Kidney (tissue), 14 donors: Measurements from ENCODE around the gene SLC35E2B. TPM values are rescaled to one million over a fixed set of nuclear protein-coding genes. Genes with fewer than 3 reads are reported as not detected.

Source experiments
- DNase-seq, 5 donors: peaks; one replicate each; pipeline ENCODE4 v3.0.0-alpha.2; 2013 to 2020
- FAIRE-seq: peaks from 2 replicates; lab custom pipeline; 2012; peaks lifted over from hg19 to GRCh38; lab: Jason Lieb, UNC
- H3K27ac ChIP-seq, 2 donors: one replicate each; pipeline ENCODE4 v1.7.0; 2013; ENCODE audit warnings: low read depth in 2 of 2, low read length in 2 of 2, inconsistent platforms in 1 of 2
- H3K27me3 ChIP-seq: one replicate; pipeline ENCODE4 v1.7.1; 2013; ENCODE audit warnings: low read length, inconsistent platforms; ENCODE audit not compliant: control insufficient read depth, insufficient read depth
- H3K36me3 ChIP-seq, 3 donors: one replicate each; pipeline versions ENCODE4 v1.7.0 to v1.7.1; 2013; ENCODE audit warnings: low read length in 3 of 3, control low read depth in 1 of 3, inconsistent platforms in 1 of 3; ENCODE audit not compliant: insufficient read depth in 3 of 3, control insufficient read depth in 2 of 3
- H3K4me1 ChIP-seq, 3 donors: one replicate each; pipeline versions ENCODE4 v1.7.0 to v1.7.1; 2013; ENCODE audit warnings: low read length in 3 of 3, inconsistent platforms in 1 of 3, low read depth in 1 of 3; ENCODE audit not compliant: control insufficient read depth in 2 of 3, insufficient read depth in 2 of 3
- H3K4me3 ChIP-seq, 3 donors: one replicate each; pipeline versions ENCODE4 v1.7.0 to v1.8.1; 2013; ENCODE audit warnings: low read length in 3 of 3, control low read depth in 1 of 3, inconsistent platforms in 1 of 3
- H3K9ac ChIP-seq, 3 donors: one replicate each; pipeline versions ENCODE4 v1.7.0 to v1.7.1; 2013; ENCODE audit warnings: low read length in 3 of 3, control low read depth in 1 of 3, inconsistent platforms in 1 of 3
- H3K9me3 ChIP-seq, 3 donors: one replicate each; pipeline versions ENCODE4 v1.7.0 to v1.7.1; 2013; ENCODE audit warnings: low read length in 3 of 3, control low read depth in 1 of 3, inconsistent platforms in 1 of 3; ENCODE audit not compliant: control insufficient read depth in 2 of 3, insufficient read depth in 1 of 3
- CTCF ChIP-seq: IDR thresholded peaks from 3 replicates; pipeline ENCODE4 v1.5.1; 2012; ENCODE audit warnings: mild to moderate bottlenecking, moderate library complexity, borderline replicate concordance; ENCODE audit not compliant: insufficient read depth; ENCODE audit errors: extremely low read depth
- intact Hi-C: fragments of 100-400 bp; cut with DNase I; formaldehyde crosslinking; loops from one replicate; pipeline ENCODE4 v1.11.1; 2022
- polyA plus RNA-seq: library from polyadenylated mRNA; stranded (reverse); fragments of 350-450 nt; fragmentation: Illumina TruSeq; extraction: RNeasy Lipid Tissue Mini Kit (QIAGEN cat#74804); gene quantifications from one replicate; pipeline ENCODE4 v1.2.3, GENCODE V29; 2014; ENCODE audit warnings: low read depth, low replicate concordance; ENCODE audit not compliant: insufficient read depth
- total RNA-seq: library from RNA; stranded (reverse); fragmentation: NEBNext Ultra II Directional; extraction: Animal tissue kit (Norgen Biotek cat#: 25700); gene quantifications from one replicate; pipeline ENCODE4 v1.2.1, GENCODE V29; 2021
- donor health status: control.
- donor health status: control.
- donor health status: control.
- donor health status: control.
- donor health status: control.
- donor health status: DM: yes; HTN: yes; CAD: no.
- donor health status: Normal renal cell carcinoma (clear cell type).

The SLC35E2B gene
- total and polyA plus RNA-seq, 2 donors from 2014 or later, result 11.3 to 50.2 TPM

GRCh38 chr1:1610796-1611195 is 81.8 kb downstream of the SLC35E2B start:
- no peak for FAIRE-seq
- no peaks in the 10 kb centered on the region for H3K9me3 ChIP-seq
- no peak overlapping the region for H3K4me3 ChIP-seq

GRCh38 chr1:1609822-1610485 is 82.6 kb downstream of the SLC35E2B start:
- no peak for DNase-seq
- H3K27me3 ChIP-seq, result no peaks in the 10 kb centered on the region
- TF ChIP-seq CTCF, result no peak
- H3K27ac ChIP-seq, result no peak overlapping the region
- no peak overlapping the region for H3K4me3 ChIP-seq
- intact Hi-C loops, result no loop called here
- H3K36me3 ChIP-seq, result no peaks in the 10 kb centered on the region
- H3K4me1 ChIP-seq, result peaks cover 0 to 13% (median 10%) of the 10 kb centered on the region in 3 donors
- FAIRE-seq, result no peak
- no peaks in the 10 kb centered on the region for H3K9me3 ChIP-seq
- no peak overlapping the region for H3K9ac ChIP-seq

More at GRCh38 chr1:1610796-1611195, 81.8 kb downstream of the SLC35E2B start:
- intact Hi-C loops, result no loop called here
- Histone ChIP-seq H3K36me3 (no peaks in the 10 kb centered on the region), H3K9ac (no peak overlapping the region), H3K27ac (no peak overlapping the region), H3K27me3 (no peaks in the 10 kb centered on the region), H3K4me1 (peaks cover 0 to 13% (median 10%) of the 10 kb centered on the region in 3 donors)
- TF ChIP-seq CTCF, result no peak
- peak in 1 of 5 donors; percentile 43 for DNase-seq

Other genes with a start within 250 kb of the SLC35E2B start
- 10.0 TPM for gene ATAD3C, start 243.1 kb downstream of the SLC35E2B start, total RNA-seq
- gene ATAD3C, start 243.1 kb downstream of the SLC35E2B start, polyA plus RNA-seq, result 14.3 TPM
- gene ATAD3B, start 221.0 kb downstream of the SLC35E2B start, total RNA-seq, result 28.8 TPM
- gene ATAD3B, start 221.0 kb downstream of the SLC35E2B start, polyA plus RNA-seq, result 13.3 TPM
- gene ATAD3A, start 180.6 kb downstream of the SLC35E2B start, total RNA-seq, result 19.1 TPM
- gene ATAD3A, start 180.6 kb downstream of the SLC35E2B start, polyA plus RNA-seq, result 17.5 TPM
- gene TMEM240, start 152.2 kb downstream of the SLC35E2B start, total RNA-seq, result 1.9 TPM
- gene TMEM240, start 152.2 kb downstream of the SLC35E2B start, polyA plus RNA-seq, result 1.7 TPM
- gene SSU72, start 117.9 kb downstream of the SLC35E2B start, total RNA-seq, result 102 TPM
- gene SSU72, start 117.9 kb downstream of the SLC35E2B start, polyA plus RNA-seq, result 143 TPM
- 2.6 TPM for gene FNDC10, start 92.7 kb downstream of the SLC35E2B start, total RNA-seq
- gene FNDC10, start 92.7 kb downstream of the SLC35E2B start, polyA plus RNA-seq, result 18.2 TPM
- gene MIB2, start 77.3 kb downstream of the SLC35E2B start, total RNA-seq, result 61.6 TPM
- 35.6 TPM for gene MIB2, start 77.3 kb downstream of the SLC35E2B start, polyA plus RNA-seq
- gene MMP23B, start 60.6 kb downstream of the SLC35E2B start, total RNA-seq, result 7.1 TPM
- gene MMP23B, start 60.6 kb downstream of the SLC35E2B start, polyA plus RNA-seq, result 4.0 TPM
- gene CDK11B, start 33.8 kb downstream of the SLC35E2B start, total RNA-seq, result 24.0 TPM
- gene CDK11B, start 33.8 kb downstream of the SLC35E2B start, polyA plus RNA-seq, result 13.9 TPM
- 37.3 TPM for gene CDK11A, start 31.6 kb upstream of the SLC35E2B start, total RNA-seq
- gene CDK11A, start 31.6 kb upstream of the SLC35E2B start, polyA plus RNA-seq, result 21.5 TPM
- gene NADK, start 85.7 kb upstream of the SLC35E2B start, total RNA-seq, result 76.3 TPM
- gene NADK, start 85.7 kb upstream of the SLC35E2B start, polyA plus RNA-seq, result 37.9 TPM
- 347 TPM for gene GNB1, start 198.3 kb upstream of the SLC35E2B start, total RNA-seq
- gene GNB1, start 198.3 kb upstream of the SLC35E2B start, polyA plus RNA-seq, result 144 TPM
- 0.13 TPM for gene CALML6, start 222.5 kb upstream of the SLC35E2B start, total RNA-seq
- gene CALML6, start 222.5 kb upstream of the SLC35E2B start, polyA plus RNA-seq, result 1.2 TPM
- gene TMEM52, start 226.5 kb upstream of the SLC35E2B start, total RNA-seq, result 0.50 TPM
- 5.1 TPM for gene TMEM52, start 226.5 kb upstream of the SLC35E2B start, polyA plus RNA-seq